Colonic mucosa (tissue), 4 donors: ENCODE measurements around the gene PER2. TPM values are rescaled to one million over a fixed set of nuclear protein-coding genes. Genes with fewer than 3 reads are reported as not detected.

Source experiments
- DNase-seq: peaks from one replicate; pipeline ENCODE4 v3.0.0-alpha.2; 2020
- H3K27ac ChIP-seq: fragments of 200-600 bp; one replicate; pipeline ENCODE4 v1.8.0; 2021
- H3K27me3 ChIP-seq: fragments of 200-600 bp; one replicate; pipeline ENCODE4 v1.8.0; 2021
- H3K36me3 ChIP-seq: fragments of 200-600 bp; one replicate; pipeline ENCODE4 v1.8.0; 2021
- H3K4me1 ChIP-seq: fragments of 200-600 bp; one replicate; pipeline ENCODE4 v1.8.0; 2021; ENCODE audit warnings: mild to moderate bottlenecking
- H3K4me3 ChIP-seq: fragments of 200-600 bp; one replicate; pipeline ENCODE4 v1.8.0; 2021
- H3K9ac ChIP-seq, 2 donors: one replicate each; pipeline ENCODE4 v1.7.0; 2013; ENCODE audit warnings: control low read depth in 2 of 2, low read depth in 2 of 2, low read length in 2 of 2
- H3K9me3 ChIP-seq: fragments of 200-600 bp; one replicate; pipeline ENCODE4 v1.8.0; 2021
- intact Hi-C: fragments of 100-400 bp; cut with DNase I; formaldehyde crosslinking; loops from one replicate; pipeline ENCODE4 v1.14.1; 2022
- total RNA-seq, 2 donors: library from RNA; stranded (reverse); fragmentation: NEBNext Ultra II Directional in 1 of 2; extraction: Animal tissue kit (Norgen Biotek cat#: 25700) in 1 of 2; gene quantifications; one replicate each; pipeline ENCODE4 v1.2.1, GENCODE V29; 2021
- TF ChIP-seq, protein P1 (sequence below): fragments of 200-600 bp; IDR thresholded peaks from one replicate; pipeline ENCODE4 v1.8.0; 2022; ENCODE audit warnings: antibody characterized with exemption, mild to moderate bottlenecking
- donor health status: healthy.
- donor health status: DM: no; HTN: no; CAD: no.
- donor health status: DM: no; HTN: no; CAD: no.

Gene PER2
- total RNA-seq, 2 donors from 2014 or later = 22.1 to 29.2 TPM

DNA sequence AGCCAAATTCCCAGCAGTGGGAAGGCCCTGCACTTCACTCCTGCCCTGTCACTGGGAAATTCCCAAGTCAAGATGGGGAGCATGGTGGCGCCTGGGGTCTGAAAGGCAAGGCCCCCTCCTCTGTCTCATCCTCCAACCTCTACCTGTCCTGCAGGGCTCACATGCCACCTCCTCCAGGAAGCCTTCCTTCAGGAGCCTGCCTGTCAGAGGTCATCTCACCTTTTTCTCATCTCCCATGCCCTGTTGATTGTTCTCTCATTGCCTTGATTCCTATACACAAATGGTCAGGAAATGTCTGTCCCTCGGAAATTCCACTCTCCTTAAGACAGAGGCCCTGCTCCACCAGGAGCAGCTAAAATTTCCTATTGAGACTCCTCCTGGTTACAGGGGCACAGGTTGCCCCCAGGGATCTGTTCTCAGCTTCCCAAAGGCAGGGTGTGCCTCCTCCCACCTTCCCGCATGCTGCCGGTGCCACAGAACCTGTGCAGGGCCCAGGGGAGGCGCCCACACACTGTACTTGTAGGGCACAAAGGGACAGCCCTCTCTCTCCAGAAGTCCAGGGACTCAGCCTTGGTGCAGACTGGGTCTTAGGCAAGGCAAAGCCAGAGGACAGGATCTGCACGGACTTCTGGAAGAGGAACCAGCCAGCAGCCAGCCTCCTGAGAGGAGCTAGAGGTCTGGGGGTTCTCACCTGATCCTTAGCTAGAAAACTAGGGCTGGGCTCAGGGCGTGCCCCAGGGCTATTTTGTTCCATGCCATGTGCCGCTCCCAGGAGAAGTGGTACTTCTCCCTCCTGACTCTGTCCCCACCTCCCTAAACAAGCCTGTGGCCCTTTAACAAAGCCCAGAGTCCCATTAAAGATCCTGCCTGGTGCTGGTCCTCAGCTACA is 61.5 kb downstream of the PER2 start:
- Histone ChIP-seq H3K36me3 (no peaks in the 10 kb centered on the region), H3K4me1 (no peaks in the 10 kb centered on the region), H3K9ac (no peak overlapping the region), H3K27me3 (no peaks in the 10 kb centered on the region), H3K27ac (no peak overlapping the region), H3K4me3 (no peak overlapping the region), H3K9me3 (no peaks in the 10 kb centered on the region)
- DNase-seq = no peak
- intact Hi-C loops = no loop called here
- TF ChIP-seq, protein P1, sequence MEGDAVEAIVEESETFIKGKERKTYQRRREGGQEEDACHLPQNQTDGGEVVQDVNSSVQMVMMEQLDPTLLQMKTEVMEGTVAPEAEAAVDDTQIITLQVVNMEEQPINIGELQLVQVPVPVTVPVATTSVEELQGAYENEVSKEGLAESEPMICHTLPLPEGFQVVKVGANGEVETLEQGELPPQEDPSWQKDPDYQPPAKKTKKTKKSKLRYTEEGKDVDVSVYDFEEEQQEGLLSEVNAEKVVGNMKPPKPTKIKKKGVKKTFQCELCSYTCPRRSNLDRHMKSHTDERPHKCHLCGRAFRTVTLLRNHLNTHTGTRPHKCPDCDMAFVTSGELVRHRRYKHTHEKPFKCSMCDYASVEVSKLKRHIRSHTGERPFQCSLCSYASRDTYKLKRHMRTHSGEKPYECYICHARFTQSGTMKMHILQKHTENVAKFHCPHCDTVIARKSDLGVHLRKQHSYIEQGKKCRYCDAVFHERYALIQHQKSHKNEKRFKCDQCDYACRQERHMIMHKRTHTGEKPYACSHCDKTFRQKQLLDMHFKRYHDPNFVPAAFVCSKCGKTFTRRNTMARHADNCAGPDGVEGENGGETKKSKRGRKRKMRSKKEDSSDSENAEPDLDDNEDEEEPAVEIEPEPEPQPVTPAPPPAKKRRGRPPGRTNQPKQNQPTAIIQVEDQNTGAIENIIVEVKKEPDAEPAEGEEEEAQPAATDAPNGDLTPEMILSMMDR = no peak

DNA sequence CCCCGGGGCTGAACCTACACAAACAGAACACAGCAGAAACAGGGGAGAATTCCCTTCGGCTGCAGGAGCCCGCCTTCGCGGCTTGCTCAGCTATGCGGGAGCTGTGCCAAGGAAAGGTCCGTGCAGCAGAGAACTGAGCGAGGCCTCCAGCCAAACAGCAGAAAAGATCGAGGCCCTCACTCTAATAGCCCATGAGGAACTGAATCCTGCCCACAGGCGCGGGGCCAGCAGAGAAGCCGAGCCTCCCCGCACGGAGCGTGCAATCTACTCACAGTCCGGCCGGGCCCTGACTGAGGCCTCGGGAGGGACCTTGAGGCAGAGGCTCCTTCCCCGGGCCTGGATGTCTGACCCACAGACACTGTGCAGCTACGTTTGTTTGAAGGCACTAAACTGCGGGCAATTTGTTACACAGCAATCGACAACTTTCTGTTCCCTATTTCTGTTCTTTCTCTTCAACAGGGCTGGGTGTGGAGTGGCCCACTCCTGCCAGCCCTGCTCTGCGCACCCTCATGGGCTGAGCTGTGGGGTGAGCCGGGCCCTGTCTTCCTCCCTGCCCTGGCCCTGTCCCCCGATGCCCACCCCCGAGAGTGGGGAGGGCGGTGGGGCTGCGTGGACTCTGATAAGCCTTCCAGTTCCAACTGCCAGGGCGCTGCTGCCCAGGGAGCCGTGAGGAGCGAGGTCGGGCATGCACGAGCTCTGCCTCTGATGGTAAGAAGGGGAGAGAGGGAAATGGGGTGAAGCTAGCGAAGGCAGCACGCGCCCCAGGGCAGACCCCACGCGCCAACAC is 62.3 kb downstream of the PER2 start:
- no peaks in the 10 kb centered on the region for H3K27me3 ChIP-seq
- DNase-seq = no peak
- no peaks in the 10 kb centered on the region for H3K4me1 ChIP-seq
- H3K9me3 ChIP-seq = no peaks in the 10 kb centered on the region
- no peaks in the 10 kb centered on the region for H3K36me3 ChIP-seq
- no peak overlapping the region for H3K27ac ChIP-seq
- TF ChIP-seq, protein P1 = no peak
- intact Hi-C loops = no loop called here
- H3K4me3 ChIP-seq = no peak overlapping the region
- H3K9ac ChIP-seq = no peak overlapping the region

DNA sequence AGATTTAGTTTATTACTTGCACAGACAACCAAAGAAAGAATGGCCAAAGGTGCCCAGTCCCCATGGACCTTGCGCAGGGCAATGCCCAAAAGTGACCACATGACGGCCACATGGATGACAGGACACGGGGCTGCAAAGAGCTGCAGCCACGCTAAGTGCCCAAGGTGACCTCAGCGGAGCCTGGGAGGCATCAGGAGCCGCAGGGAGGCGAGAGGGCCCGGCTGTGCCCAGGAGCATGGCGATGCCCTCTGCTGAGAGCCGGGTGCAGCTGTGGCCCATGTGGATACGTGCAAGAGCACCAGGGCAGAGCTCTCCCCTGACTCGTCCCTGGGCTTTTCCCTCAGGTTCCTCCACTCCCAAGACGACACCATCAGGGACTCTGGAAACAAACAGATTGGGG is 63.3 kb downstream of the PER2 start:
- H3K9ac ChIP-seq = no peak overlapping the region
- no peak overlapping the region for H3K4me3 ChIP-seq
- no peaks in the 10 kb centered on the region for H3K36me3 ChIP-seq
- no peak overlapping the region for H3K27ac ChIP-seq
- H3K9me3 ChIP-seq = no peaks in the 10 kb centered on the region
- no peaks in the 10 kb centered on the region for H3K27me3 ChIP-seq
- TF ChIP-seq, protein P1 = no peak
- no peaks in the 10 kb centered on the region for H3K4me1 ChIP-seq
- no peak for DNase-seq
- intact Hi-C loops = no loop called here

DNA sequence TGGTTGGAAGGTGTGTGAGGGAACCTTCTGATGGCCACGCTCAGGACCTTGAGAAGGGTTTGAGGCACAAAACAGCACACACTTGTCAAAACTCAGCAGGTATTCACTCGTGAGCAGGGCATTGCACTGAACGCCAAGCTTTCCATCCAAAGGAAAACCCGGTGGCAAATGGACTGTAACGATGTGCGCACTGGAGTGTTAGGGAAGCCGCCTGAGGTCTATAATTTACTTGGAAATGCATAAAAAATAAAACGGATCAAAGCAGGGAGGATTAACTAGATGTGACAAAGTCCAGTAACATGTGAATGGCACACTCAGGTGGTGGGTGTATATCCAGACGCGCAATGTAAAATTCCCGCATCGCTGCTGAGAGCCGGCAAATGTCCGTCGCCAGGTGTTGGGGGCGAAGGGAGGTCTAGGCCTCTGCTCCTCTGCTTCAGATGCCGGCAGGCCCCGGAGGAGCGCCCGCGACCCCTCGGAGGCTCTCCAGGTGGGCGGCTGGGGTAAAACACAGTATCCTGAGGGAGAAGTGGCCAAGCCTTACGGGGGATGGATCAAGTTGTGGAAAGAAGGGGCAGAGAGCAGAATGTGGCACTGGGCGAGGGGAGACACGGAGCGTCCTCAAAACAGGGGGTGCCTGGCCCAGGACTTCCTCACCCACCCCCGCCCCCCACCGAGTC is 63.9 kb downstream of the PER2 start:
- no peaks in the 10 kb centered on the region for H3K27me3 ChIP-seq
- no peaks in the 10 kb centered on the region for H3K36me3 ChIP-seq
- intact Hi-C loops = no loop called here
- no peak overlapping the region for H3K4me3 ChIP-seq
- H3K9me3 ChIP-seq = no peaks in the 10 kb centered on the region
- H3K4me1 ChIP-seq = no peaks in the 10 kb centered on the region
- TF ChIP-seq, protein P1 = no peak
- no peak overlapping the region for H3K27ac ChIP-seq
- no peak overlapping the region for H3K9ac ChIP-seq
- no peak for DNase-seq

DNA sequence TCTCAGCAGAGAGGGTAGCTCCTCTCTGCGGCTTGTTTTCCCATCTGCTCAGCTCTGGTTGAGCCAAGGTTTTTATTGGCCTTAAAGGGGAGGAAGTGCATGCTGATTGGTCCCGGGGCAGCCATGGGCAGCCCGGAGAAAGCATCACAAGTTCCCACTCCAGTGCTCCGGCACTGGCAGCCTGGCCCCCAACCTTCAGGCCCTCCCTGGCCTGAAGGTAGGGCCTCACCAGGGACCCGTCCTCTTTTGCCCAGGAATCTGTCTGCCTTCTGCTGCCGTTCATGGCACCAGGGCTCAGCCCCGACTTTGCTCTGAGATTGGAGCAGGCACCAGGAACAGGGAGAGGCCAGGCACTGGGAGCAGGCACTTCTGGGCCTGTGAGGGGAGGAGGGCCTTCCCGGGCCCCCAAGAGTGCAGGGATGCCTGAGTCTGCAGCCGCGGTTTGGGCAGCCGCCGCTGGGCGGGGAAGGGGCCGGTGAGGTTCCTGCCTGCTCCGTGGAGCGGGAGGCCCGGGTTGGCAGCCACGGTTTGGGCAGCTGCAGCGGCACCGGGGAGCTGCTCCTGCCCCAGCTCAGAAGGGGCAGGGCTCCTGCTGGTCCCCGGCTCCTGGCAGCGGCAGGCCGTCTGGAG is 67.4 kb downstream of the PER2 start:
- Histone ChIP-seq H3K9ac (no peak overlapping the region), H3K27me3 (no peaks in the 10 kb centered on the region), H3K36me3 (no peaks in the 10 kb centered on the region), H3K27ac (no peak overlapping the region), H3K4me1 (no peaks in the 10 kb centered on the region), H3K4me3 (no peak overlapping the region), H3K9me3 (no peaks in the 10 kb centered on the region)
- intact Hi-C loops = no loop called here
- TF ChIP-seq, protein P1 = no peak
- no peak for DNase-seq
